ENCODE data around the gene DYNLT4.

DYNLT4 gene

DNA sequence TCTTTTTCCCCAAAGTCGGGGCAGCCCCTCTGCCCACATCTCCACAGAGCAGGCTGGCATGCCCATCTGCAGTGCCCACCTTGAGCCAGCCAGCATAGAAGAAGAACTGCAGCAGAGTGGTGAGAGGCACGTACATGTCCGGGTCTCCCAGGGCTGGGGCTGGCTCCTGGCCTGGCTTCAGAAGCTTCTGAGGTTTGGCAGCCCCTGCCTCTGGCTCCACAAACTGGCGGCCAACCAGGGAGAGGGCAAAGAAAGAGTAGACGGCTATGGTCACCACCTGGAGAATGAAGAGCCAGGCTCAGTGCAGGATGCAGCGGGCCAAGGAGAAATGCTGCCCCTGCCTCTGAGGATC lies 22.1 kb downstream of the DYNLT4 start:
- CTCF ChIA-PET, result interaction anchor here (0.9 kb wide), 1 partner anchor 24 kb away, joined by 3 read pairs; the partner anchor contains the start of gene BTBD19
- TF ChIP-seq PKNOX1 (IDR thresholded peaks at IDR 0.05) (no peak), SP1 (IDR thresholded peaks at IDR 0.05) (no peak), BHLHE40 (IDR thresholded peaks at IDR 0.05; ENCODE audit: borderline replicate concordance) (no peak), FOXA1 (IDR thresholded peaks at IDR 0.05) (no peak), FOXK2 (IDR thresholded peaks at IDR 0.05) (no peak), ARNT (IDR thresholded peaks at IDR 0.05) (no peak), SUZ12 (IDR thresholded peaks at IDR 0.05) (no peak), L3MBTL2 (conservative IDR thresholded peaks at IDR 0.05) (no peak), FOXM1 (IDR thresholded peaks at IDR 0.05; ENCODE audit: borderline replicate concordance) (no peak), CTBP1 (IDR thresholded peaks at IDR 0.05; ENCODE audit: borderline replicate concordance) (no peak), ELF4 (IDR thresholded peaks at IDR 0.05) (no peak), LEF1 (IDR thresholded peaks at IDR 0.05; ENCODE audit: borderline replicate concordance) (no peak), TARDBP (IDR thresholded peaks at IDR 0.05) (no peak), NFRKB (IDR thresholded peaks at IDR 0.05) (no peak), ZNF384 (IDR thresholded peaks at IDR 0.05) (no peak), HDGF (IDR thresholded peaks at IDR 0.05; ENCODE audit: borderline replicate concordance) (no peak)
- POLR2A ChIA-PET, result interaction anchor here (1.1 to 6.3 kb wide), 6 partner anchors 8 to 227 kb away, joined by 3 to 52 read pairs (median 6); partner anchors contain the start of genes EIF2B3, HECTD3, RPS8 and UROD
- DNase-seq (ENCODE audit: extremely low spot score), result no peak

- ChIA-PET CTCF (no interaction called here), POLR2A (interaction anchor here (1.1 to 6.3 kb wide), 5 partner anchors 9 to 227 kb away, joined by 3 to 52 read pairs (median 7); partner anchors contain the start of genes EIF2B3, HECTD3, RPS8 and UROD)
These were observed 22.8 kb downstream of the DYNLT4 start for GRCh38 chr1:44784094-44785028.

DNA sequence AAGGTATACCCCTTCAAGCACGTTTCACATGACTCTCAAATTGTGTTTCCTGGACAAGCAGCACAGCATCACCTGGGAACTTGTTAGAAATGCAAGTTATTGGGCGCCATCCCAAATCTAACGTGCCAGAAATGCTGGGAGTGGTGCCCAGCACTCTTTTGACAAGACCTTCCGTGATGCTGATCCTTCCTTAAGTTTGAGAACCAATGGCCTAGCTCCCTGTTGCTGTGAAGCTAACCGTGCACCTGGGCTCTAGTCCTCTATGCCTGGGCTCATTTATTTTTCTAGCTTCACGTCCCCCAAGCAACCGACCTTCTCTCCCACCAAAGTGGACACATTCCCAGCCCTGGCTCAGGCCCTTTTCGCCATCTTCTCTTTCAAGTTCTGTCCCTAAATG lies 23.5 kb downstream of the DYNLT4 start:
- no peak for DNase-seq (ENCODE audit: extremely low spot score)
- CTCF ChIA-PET, result no interaction called here
- POLR2A ChIA-PET, result interaction anchor here (1.3 to 6.3 kb wide), 5 partner anchors 8 to 228 kb away, joined by 3 to 52 read pairs (median 7); partner anchors contain the start of genes HECTD3, RNU5D-1, RPS8 and UROD

More at GRCh38 chr1:44784094-44785028, 22.8 kb downstream of the DYNLT4 start:
- DNase-seq (ENCODE audit: extremely low spot score), result no peak
- no peak for TF ChIP-seq FOXK2 (IDR thresholded peaks at IDR 0.05)
- TF ChIP-seq FOXA1 (IDR thresholded peaks at IDR 0.05), result no peak
- no peak for TF ChIP-seq BHLHE40 (IDR thresholded peaks at IDR 0.05; ENCODE audit: borderline replicate concordance)
- no peak for TF ChIP-seq ELF4 (IDR thresholded peaks at IDR 0.05)
- no peak for TF ChIP-seq SP1 (IDR thresholded peaks at IDR 0.05)
- TF ChIP-seq PKNOX1 (IDR thresholded peaks at IDR 0.05), result no peak
- TF ChIP-seq TARDBP (IDR thresholded peaks at IDR 0.05), result no peak

DNA sequence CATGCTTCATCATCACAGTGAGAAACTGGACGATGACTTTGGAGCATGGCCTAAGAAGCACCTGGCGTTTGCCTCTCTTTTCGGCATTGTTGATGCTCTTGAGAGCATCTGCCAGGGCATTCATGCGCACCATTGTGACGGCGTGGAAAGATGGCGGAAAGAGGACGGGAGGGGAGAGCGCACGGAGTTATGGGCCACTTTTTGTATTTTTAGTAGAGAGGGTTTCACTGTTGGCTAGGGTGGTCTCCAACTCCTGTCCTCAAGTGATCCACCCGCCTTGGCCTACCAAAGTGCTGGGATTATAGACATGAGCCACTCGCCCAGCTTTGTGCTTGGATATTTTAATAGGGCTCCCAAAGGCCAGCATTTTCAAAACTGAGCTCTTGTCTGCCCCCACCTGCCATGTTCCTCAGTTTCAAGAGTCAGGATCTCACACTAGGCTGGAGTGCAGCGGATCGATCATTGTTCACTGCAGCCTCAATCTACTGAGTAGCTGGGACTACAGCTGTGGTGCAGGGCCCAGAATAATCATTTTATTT lies 26.5 kb downstream of the DYNLT4 start:
- TF ChIP-seq FOXM1 (IDR thresholded peaks at IDR 0.05; ENCODE audit: borderline replicate concordance) (no peak), ELF4 (IDR thresholded peaks at IDR 0.05) (0 out of 2 replicates have a peak, but pooled peaks have one; percentile 12)
- POLR2A ChIA-PET, result interaction anchor here (1.0 to 5.4 kb wide), 14 partner anchors 9 to 231 kb away, joined by 3 to 20 read pairs (median 6); partner anchors contain the start of genes DYNLT4, HECTD3, PLK3 and RNU5D-1
- DNase-seq (ENCODE audit: extremely low spot score), result no peak
- CTCF ChIA-PET, result interaction anchor here (0.6 to 1.0 kb wide), 4 partner anchors 9 to 54 kb away, joined by 3 read pairs; no protein-coding TSS in a partner anchor

More for the DNA sequence above, 23.5 kb downstream of the DYNLT4 start:
- TF ChIP-seq TARDBP (IDR thresholded peaks at IDR 0.05) (no peak), FOXA1 (IDR thresholded peaks at IDR 0.05) (no peak), ZNF384 (IDR thresholded peaks at IDR 0.05) (no peak), NFRKB (IDR thresholded peaks at IDR 0.05) (no peak), BHLHE40 (IDR thresholded peaks at IDR 0.05; ENCODE audit: borderline replicate concordance) (no peak), FOXK2 (IDR thresholded peaks at IDR 0.05) (no peak), ELF4 (IDR thresholded peaks at IDR 0.05) (no peak), LEF1 (IDR thresholded peaks at IDR 0.05; ENCODE audit: borderline replicate concordance) (no peak), L3MBTL2 (conservative IDR thresholded peaks at IDR 0.05) (no peak), SUZ12 (IDR thresholded peaks at IDR 0.05) (no peak), FOXM1 (IDR thresholded peaks at IDR 0.05; ENCODE audit: borderline replicate concordance) (no peak), PKNOX1 (IDR thresholded peaks at IDR 0.05) (no peak), SP1 (IDR thresholded peaks at IDR 0.05) (no peak), HDGF (IDR thresholded peaks at IDR 0.05; ENCODE audit: borderline replicate concordance) (no peak), ARNT (IDR thresholded peaks at IDR 0.05) (no peak), CTBP1 (IDR thresholded peaks at IDR 0.05; ENCODE audit: borderline replicate concordance) (no peak)

- no peak for TF ChIP-seq HDGF (IDR thresholded peaks at IDR 0.05; ENCODE audit: borderline replicate concordance)
- TF ChIP-seq SP1 (IDR thresholded peaks at IDR 0.05), result no peak
- no peak for TF ChIP-seq NFRKB (IDR thresholded peaks at IDR 0.05)
- TF ChIP-seq ARNT (IDR thresholded peaks at IDR 0.05), result no peak
- no peak for TF ChIP-seq LEF1 (IDR thresholded peaks at IDR 0.05; ENCODE audit: borderline replicate concordance)
- TF ChIP-seq ELF4 (IDR thresholded peaks at IDR 0.05), result no peak
- TF ChIP-seq FOXA1 (IDR thresholded peaks at IDR 0.05), result no peak
- no peak for TF ChIP-seq BHLHE40 (IDR thresholded peaks at IDR 0.05; ENCODE audit: borderline replicate concordance)
- TF ChIP-seq SUZ12 (IDR thresholded peaks at IDR 0.05), result no peak
- TF ChIP-seq FOXM1 (IDR thresholded peaks at IDR 0.05; ENCODE audit: borderline replicate concordance), result no peak
- no peak for TF ChIP-seq L3MBTL2 (conservative IDR thresholded peaks at IDR 0.05)
- CTCF ChIA-PET, result no interaction called here
- DNase-seq (ENCODE audit: extremely low spot score), result no peak
- POLR2A ChIA-PET, result interaction anchor here (1.6 to 2.4 kb wide), 3 partner anchors 9 to 40 kb away, joined by 4 to 10 read pairs (median 6); partner anchors contain the start of gene DYNLT4
These were observed 28.2 kb downstream of the DYNLT4 start for GRCh38 chr1:44778705-44779576.

Measured in HEK293T (cell line).